Tibial nerve (tissue), 4 donors: ENCODE measurements around the gene SEPTIN12.

Source experiments
- CTCF ChIP-seq, 5 experiments: fragments of 200-600 bp in 3 of 5; fragments of 450-650 bp in 2 of 5; sonication (generic) in 3 of 5; IDR thresholded peaks; one replicate each; pipeline ENCODE4 v1.5.1; 2016 to 2019; ENCODE audit warnings: antibody characterized with exemption in 5 of 5, mild to moderate bottlenecking in 3 of 5, moderate library complexity in 2 of 5
- EP300 ChIP-seq, 2 donors: sonication (generic); formaldehyde crosslinking; IDR thresholded peaks; one replicate each; pipeline ENCODE4 v1.6.1; 2017; ENCODE audit warnings: antibody characterized with exemption in 2 of 2, mild to moderate bottlenecking in 1 of 2

GRCh38 chr16:4747906-4748681, 40.1 kb downstream of the SEPTIN12 start:
- TF ChIP-seq EP300 (IDR thresholded peaks at IDR 0.05), result no peak
- TF ChIP-seq CTCF (IDR thresholded peaks at IDR 0.05), result no peak
